Stimulated activated CD8-positive, alpha-beta memory T cell treated with anti-CD3 and anti-CD28 coated beads, Interleukin-15, amount 100 ng/mL, for 1 hour (primary cell): Measurements from ENCODE around the gene LOXHD1.

Experiments used
- DNase-seq: peaks from one replicate; pipeline ENCODE4 v3.0.0-alpha.2; 2020; ENCODE audit warnings: low read depth

The LOXHD1 gene

DNA sequence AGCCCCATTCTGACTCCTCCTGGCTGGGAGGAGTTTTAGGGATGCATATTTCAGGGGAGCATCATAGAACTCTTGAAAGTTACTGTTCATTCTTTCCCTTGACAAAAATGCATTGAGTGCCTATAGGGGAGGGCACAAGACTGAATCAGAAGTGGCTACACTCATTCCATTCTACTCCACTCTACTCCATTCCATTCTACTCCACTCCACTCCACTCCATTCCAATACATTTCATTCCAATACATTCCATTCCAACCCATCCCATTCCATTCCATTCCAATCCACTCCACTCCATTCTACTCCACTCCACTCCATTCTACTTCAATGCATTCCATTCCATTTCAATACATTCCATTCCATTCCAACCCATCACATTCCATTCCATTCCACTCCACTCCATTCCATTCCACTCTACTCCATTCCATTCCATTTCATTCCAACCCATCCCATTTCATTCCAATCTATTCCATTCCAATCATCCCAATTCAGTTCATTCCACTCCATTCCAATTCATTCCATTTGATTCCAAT is 110.8 kb downstream of the LOXHD1 start:
- DNase-seq, result no peak

DNA sequence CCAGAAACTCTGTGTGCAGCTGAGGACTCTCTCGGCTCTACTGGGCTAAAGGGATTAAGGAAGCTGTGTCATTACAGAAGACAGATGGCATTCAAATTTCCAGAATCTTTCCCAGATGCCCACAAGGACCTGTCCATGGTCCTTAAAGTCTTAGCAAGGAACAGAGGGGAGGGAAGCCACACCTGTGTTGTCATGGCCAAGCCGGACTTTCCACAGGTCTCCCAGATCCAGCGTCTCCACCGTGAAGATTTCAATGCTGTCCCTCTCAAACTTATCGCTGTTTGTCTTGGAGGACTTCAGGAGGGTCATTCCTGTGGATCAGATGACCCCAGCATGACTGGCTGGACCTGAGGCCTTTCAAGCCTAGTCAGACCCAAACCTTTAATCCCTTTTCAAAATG is 114.5 kb downstream of the LOXHD1 start:
- DNase-seq, result no peak

DNA sequence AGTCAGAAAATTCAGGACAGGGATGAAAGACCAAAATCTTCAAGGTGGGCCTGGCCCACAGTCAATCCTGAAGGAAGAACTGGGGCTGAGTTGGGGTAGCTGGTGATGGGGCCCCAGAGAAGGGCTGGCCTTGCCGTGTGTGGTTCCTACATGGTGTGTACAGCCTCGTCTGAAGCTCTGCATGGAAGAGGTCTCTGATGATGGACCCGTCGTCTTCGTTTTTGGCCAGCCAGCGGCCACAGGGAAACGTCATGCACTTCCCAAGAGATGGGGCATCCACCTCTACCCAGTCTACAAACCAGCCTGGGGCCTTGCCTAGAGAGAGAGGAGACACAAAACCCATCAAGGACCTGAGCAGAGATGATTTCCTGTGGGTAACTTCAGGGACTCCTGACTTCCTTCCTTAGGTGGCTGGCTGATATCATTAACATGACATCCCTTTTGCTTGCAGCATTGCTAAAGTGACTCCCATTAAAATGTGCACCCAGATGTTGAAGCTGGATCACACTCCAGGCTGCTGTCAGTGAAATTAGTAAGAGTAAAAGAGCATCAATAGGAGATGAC is 115.3 kb downstream of the LOXHD1 start:
- DNase-seq, result no peak

DNA sequence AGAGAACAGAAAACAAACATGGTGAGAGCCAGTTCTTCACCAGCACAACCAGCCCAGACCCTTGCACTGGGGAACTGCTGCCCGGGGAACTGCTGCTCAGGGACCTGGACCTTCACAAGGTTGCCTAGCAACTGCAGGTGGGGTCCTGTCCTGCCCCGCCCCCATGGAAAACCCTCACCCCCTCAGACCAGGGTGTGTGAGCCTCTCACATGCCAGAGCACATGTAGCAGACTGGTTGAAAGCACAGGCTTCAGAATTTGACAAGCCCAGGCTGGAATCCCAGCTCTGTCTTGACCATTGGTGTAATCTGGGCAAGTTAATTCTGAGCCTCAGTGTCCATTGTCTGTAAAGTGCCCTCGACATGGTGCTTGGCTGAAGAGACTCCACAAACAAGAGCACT is 118.6 kb downstream of the LOXHD1 start:
- DNase-seq, result no peak

DNA sequence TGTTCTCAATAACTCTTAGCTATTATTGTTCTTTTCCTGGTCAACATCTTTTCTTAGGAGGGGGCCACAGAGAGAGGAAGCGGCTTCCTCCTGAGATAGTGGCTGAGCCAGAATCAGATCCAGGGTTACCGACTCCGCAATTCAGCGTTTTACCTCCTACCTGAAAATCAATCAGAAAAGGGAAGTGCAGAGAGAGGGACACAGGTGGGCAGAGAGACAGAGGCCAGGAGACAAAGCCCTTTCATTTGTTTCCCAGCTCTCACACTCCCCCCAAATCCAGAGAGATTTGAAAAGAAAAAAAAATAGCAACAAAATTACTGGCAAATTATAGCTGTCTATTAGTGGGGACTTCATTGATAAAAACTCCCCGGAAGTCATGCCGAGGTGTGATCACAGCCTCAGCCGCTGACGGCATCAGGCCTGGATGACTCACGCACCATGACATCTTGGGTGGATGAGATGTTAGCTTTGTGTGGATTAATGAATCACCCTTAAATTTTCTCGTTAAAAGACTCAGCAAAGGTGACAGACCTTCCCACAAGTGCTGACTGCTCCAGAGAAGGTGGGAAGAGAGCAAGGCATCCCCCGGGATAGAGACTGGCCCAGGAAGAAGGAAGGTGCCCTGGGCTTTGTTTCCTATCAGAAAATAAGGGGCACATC is 120.7 kb downstream of the LOXHD1 start:
- DNase-seq, result no peak

DNA sequence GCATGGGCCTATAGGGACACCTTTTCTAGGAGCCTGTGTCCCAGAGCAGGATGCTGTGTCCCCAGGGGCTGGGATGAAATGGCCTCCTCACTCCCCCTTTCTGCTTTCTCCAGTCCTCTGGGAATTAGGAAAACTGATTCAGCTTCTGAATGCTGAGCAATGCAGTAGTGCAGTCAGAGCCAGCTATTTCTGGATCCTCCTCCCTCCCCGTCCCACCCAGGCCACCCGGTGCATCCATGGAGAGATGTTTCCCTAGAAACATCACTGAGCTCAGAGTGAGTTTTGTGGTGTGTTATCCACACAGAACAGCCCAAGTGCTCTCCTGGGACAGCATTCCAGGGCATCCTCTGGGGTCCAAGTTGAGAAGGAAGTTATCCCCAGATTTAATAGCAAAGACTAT is 125.5 kb downstream of the LOXHD1 start:
- no peak for DNase-seq

DNA sequence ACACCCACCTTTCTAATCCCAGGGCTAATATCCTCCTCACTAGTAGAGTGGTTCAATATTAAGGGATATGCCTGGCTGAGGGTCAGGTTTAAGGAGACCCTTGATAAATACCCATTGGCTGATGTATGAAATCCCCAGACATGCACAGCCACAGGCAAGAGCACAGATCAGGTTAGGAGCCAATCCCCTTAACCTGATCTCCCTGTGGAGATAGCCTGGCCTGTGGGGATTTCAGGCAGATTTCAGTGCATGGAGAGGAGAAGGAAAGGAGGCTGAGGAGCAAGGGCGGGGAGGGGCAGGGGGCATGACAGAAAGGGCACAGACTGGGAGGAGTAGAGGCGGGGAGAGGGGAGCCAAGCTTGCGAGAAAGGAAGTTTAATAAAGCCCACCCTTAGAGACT is 129.0 kb downstream of the LOXHD1 start:
- no peak for DNase-seq

DNA sequence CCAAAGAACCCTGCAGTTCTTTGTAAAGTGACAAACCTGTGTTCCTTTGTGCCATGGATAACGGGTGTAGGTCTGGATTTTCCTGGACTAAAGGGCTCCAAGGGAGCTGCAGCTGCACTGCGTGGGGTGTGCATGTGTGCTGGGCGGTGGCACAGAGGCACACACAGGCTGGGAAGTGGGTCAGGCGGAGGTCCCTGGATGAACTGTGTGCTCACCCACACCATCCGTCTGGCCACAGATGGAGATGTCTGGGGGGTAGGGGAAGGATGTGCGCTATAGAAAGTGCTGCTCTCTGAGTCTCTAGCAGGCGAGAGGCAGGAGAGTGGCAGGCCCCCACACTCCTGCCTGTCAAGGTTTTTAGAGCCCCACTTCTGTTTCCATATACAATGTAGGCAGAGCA is 137.2 kb downstream of the LOXHD1 start:
- DNase-seq, result no peak

DNA sequence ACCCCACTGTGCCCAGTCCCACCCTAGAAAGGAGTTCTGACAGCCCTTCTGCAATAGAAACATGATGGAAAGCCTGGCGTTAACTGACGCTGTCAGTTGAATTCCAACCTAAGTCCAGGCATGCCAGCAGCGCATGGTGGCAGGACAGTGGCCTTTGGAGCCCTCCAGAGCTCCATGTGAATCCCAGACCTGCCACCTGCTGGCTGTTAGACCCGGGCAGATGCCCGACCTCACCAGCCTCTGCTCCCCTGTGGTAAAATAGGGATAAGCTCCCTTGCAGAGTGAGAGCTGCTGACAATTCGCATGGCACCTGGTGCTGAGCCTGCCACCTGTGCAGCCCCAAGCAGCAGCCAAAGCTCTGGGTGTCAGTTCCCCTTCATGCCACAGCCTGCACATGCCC is 138.6 kb downstream of the LOXHD1 start:
- DNase-seq, result no peak

DNA sequence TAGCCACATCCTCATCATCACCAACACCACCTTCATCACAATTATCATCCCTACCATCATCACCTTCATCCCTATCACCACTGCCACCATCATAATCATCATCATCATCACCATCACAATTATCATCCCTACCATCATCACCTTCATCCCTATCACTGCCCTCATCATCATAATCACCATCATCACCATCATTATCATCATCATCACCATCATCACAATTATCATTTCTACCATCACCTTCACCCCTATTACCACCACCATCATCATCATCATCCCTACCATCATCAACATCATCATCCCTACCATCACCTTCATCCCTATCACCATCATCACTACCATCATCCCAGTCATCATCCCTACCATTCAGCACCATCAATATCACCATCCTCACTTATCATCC is 140.5 kb downstream of the LOXHD1 start:
- DNase-seq, result no peak

DNA sequence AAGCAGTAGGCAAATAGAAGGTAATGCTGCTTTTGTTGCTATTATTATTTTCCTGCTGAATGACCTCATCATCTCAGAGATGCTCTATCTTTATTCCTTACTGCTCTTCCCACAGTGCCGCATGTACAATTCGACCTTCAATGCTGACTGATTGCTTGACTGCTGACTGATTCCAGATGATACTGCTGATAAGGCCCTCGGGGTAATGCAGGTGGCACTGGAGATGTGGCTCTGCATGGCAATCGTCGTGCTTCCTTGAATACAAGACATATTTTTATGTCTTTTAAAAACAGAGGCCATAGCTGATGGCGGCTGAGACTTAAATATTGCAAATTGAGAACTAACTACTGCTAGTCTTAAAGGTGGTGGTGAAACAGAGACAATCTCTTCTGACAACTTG is 146.6 kb downstream of the LOXHD1 start:
- DNase-seq, result no peak

DNA sequence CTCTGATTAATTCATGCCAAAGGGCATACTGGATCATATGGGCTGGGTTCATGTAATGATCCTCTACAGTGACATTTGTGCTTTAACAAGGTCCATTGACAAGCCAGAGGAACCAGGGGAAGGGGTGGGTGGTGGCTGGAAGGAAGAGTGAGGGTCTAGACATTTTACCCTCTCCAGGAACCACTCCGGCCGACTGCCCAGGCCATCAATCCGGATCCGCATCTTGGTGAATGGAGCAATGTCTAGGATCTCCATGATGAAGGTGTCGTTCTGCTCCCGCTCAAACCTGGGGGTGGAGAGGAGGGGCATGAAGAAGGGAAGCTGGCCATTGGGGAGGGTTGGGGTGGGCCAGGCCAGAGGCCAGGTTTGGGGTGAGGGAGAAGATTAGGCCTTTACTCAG is 147.5 kb downstream of the LOXHD1 start:
- no peak for DNase-seq

DNA sequence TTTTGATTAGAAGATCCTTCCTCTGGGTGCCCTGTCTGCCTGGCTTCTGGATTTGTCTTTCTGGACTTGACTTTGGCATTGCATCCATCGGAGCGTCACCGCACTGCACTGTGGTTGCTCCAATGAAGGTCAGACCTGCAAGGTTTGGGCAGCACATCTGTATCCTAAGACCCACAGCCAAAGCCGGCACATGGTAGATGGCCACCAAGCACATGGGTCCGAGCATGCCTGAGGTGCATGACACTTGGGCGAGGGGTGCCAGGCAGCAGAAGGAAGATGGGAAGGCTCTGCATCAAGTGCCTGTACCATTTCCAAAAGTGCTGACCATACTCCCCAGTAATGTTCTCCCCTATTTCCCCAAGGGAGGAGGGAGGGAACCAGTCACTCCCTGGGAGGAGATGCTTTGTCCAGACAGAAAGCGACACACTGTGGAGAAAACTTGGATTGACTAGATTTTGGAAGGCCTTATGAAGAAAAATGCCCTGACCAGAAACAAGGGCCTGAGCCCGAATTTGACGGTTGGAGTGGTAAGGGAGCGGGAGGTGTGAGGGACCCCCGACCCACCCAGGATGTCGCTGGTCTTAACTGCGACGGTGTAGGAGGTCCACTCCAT is 149.9 kb downstream of the LOXHD1 start:
- no peak for DNase-seq

DNA sequence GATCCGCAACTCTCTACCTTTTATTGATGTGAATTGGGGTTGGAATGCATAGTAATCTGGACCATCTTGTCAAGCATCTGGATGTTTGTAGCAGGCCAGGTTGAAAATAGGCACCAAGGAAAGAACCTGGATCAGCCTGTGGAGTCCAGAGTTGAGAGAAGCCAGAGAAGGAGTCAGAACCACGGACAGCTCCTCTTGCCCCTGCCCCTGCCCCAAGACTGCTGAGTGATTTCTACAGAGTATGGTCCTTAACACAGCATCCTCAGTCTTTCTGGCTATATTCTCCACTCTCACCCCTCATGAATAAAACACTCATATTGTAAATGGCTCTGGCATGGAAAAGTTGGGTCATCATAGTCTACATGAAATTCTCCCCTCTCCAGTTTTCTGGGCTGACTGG is 154.6 kb downstream of the LOXHD1 start:
- DNase-seq, result no peak

DNA sequence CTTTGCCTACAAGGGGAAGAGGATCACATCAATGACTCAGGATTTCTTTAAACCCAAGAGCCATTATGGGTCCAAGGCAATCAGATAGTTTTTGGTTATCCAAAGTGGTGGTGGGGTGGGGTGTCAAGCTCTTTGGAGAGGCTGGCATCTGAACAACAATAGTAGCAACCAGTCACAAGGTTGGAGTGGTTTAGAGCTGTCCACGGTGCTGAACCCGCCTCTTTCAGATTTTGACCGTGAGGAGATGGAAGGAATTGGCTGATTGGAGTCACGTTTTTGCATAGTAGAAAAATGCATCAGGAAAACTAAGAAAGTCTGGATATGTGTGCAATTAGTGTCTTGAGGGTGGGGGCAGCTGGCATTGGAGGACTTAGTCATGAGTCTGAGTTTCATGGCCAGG is 159.9 kb downstream of the LOXHD1 start:
- no peak for DNase-seq

DNA sequence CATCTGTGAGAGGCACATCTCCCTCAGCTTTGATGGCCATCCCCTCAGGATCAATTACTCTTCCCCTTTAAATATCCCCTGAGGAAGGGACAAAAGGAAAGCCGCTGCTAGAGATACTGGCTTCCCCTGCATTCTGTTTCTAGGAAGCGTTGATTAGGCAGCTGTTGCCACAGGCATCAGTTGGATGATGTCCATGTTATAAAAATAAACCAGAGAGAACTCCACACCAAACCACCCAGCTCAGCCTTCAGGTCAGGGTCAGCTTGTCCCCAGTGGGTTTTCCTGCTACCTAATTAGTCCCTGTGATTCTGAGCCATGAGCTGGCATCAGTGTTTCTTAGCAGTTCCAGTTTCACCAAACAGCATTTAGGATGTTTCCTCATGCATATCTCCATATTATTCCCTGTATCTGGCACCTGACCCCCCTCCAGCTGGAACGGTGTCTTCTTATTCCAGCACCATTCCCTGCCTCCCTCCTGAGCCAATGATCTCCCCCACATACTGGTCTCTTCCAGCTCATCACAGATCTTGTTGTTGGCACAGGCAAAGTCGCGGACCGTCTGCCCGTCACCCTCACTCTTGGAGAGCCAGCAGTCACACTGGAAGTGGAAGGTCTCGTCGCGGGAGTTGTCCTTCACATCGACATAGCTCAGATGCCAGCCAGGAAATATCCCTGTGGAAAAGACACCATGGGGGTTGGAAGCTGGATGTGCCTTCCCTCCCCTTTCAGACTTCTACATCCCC is 168.4 kb downstream of the LOXHD1 start:
- DNase-seq, result no peak

DNA sequence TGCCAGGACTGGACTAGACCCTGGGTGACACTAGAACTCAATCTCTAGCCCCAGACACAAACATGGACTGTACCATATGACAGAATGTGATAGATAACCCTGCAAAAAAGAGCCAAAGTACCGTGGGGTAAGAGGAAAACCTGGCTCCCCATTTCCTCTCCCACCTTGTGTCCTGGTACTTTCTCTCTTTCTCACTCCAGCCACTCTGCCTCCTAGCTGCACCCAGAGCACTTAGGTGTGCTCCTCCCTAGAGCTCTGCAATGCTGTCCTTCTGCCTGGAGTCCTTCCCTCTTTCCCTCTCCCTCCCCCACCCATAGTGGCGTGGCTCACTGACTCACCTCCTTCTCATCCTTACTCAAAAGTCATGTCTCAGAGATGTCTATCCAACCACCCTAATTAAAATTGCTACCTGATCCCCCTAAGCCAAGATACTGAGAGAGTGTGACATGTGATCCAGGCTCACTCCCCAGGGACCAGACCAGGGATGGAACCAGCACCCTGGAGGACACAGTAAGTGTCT is 171.3 kb downstream of the LOXHD1 start:
- DNase-seq, result no peak

DNA sequence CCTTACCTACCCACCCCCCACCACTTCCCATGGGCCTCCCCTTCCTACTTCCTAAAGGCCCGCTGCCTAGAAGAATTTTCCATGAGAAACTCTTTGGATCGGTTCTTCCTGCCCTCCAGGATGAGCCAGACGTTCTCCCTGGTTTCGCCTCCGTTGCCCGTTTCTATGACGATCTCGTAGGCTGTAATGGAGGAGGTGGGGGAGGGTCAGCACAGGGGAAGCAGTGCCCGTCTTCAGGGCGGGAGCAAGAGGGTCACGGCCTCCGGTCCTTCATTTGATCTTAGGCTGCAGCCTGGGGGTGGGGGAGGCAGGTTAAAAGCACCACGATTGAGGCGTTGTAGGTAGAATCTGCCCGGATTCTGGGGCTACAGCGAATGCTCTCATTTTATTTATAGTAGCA is 172.0 kb downstream of the LOXHD1 start:
- DNase-seq, result no peak

DNA sequence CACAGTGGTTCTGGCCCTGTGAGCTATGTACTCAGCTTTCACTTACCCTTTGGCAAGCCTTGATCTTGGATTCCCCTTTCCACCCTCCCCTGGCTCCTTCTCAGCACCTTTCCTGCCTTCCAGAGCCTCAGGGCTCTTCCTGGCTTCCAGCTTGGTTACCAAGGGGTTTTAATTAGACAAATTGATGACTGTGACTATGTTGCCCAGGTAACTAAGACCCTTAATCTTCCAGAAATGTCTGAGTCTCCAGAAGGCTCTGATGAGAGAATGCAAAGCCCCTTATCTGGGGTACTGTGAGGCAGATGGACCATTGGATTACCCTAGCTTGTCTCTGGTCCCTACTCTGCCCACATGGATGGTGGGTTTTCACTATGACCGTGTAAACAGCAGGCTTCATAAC is 174.2 kb downstream of the LOXHD1 start:
- no peak for DNase-seq

DNA sequence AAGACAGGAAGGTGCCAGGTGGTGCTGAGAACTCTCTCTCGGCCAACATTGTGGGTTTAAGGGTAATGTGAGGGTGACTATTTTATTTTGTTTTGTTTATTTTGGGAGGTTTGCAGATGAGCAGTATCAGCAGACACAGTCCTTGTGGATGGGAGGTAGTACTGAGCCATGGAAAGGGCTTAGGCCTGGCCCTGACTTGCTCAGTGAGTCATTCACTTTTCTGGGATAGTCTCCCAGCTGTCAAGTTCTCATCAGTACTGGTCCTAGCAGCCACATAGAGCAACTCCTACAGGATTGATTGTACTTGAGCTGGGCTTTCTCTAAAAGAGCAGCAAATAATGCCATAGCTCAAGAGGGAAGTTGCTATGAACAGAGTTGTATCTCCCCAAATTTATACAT is 175.2 kb downstream of the LOXHD1 start:
- DNase-seq, result no peak

DNA sequence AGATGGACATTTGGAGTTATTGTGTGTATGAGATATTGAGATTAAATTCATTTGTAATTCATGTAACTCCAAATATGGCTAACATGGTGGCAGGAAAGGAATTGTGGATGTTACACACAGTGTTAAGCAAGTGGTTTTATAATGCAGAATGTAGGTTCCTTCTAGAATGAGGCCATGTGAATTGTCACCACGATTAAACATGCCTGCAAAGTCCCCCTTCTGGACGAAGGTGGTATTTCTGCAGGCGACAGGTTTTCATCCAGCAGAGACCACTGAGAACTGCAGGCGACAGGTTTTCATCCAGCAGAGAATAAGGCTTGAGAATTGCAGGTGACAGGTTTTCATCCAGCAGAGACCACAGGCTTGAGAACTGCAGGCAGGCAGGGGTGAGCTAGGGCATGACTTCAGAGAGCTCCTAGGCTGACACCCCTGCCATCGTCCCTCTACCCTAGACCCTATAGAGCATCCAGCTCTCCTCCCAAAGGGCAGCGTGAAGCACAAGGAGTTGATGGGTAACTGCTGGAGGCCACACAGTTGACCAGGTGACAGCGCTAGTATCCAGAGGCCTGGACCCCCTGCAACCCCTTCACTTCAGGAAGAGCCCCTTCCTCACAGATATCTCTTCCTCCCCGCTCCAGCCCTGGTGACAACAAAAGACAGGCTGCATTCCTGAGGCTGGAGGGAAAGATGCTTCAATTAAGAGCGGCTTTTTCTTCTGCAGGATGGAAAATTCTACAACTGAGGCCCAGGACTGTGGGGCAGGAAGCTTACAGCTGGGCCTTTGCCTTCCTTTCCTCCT is 175.8 kb downstream of the LOXHD1 start:
- DNase-seq, result peak; percentile 26

DNA sequence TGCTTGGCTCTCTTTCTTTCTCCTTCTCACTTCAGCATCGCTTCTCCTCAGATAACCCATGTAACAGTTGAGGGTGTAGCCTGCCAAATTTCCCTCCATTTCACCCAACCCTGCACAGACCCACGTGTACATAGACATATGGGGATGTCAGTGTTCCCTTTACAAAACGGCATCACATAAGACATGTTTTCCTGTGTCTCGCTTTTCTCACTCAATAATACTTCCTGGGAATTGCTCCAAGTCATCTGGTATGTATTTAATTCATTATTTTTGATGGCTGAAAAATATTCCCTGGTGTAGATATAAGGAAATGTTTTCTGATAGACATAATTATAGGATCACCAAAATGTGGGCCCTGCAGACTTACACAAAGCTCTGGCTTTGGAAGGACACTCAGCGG is 176.8 kb downstream of the LOXHD1 start:
- no peak for DNase-seq
